GM21825 (cell line): ENCODE results near the gene ATP5F1B.
"Not testable (repeated sequence)": the region's sequence is repeated elsewhere in the genome, so short reads cannot be mapped to it uniquely, and the experiment has no call there.

Source experiments
- ATAC-seq: cut with Tn5 transposase; IDR thresholded peaks from one replicate; pipeline ENCODE4 v1.9.1; 2021; ENCODE audit warnings: mild to moderate bottlenecking, moderate library complexity; ENCODE audit not compliant: unreplicated experiment

ATP5F1B gene

GRCh38 chr12:56648023-56648422 is 2.2 kb upstream of the ATP5F1B start:
- not testable (repeated sequence) for ATAC-seq

GRCh38 chr12:56645201-56645716 is 525 bp downstream of the ATP5F1B start:
- no peak for ATAC-seq

GRCh38 chr12:56644654-56645053 is 1.1 kb downstream of the ATP5F1B start:
- ATAC-seq = no peak

- no peak for ATAC-seq
These were observed 4.6 kb downstream of the ATP5F1B start for GRCh38 chr12:56641219-56641618.

- no peak for ATAC-seq
These were observed 8.2 kb downstream of the ATP5F1B start for GRCh38 chr12:56637621-56638020.

- peak; percentile 49 for ATAC-seq
These were observed 8.9 kb downstream of the ATP5F1B start for GRCh38 chr12:56636675-56637540.

GRCh38 chr12:56635806-56636674 is 9.7 kb downstream of the ATP5F1B start:
- peak; percentile 36 for ATAC-seq

- ATAC-seq = peak; percentile 14
These were observed 10.7 kb downstream of the ATP5F1B start for GRCh38 chr12:56634837-56635791.

GRCh38 chr12:56634242-56634836 is 11.4 kb downstream of the ATP5F1B start:
- ATAC-seq = no peak

- ATAC-seq = no peak
These were observed 12.1 kb downstream of the ATP5F1B start for GRCh38 chr12:56633468-56634241.

GRCh38 chr12:56632701-56633467 is 12.9 kb downstream of the ATP5F1B start:
- no peak for ATAC-seq

GRCh38 chr12:56631790-56632700 is 13.7 kb downstream of the ATP5F1B start:
- ATAC-seq = no peak

GRCh38 chr12:56630180-56630632 is 15.6 kb downstream of the ATP5F1B start, which contains the start of gene BAZ2A:
Gene BAZ2A, minus strand, starts transcription at chr12:56630326. Its CDS starts 12,796 bp downstream, at chr12:56617530.
- ATAC-seq = peak; percentile 51

- no peak for ATAC-seq
These were observed 16.2 kb downstream of the ATP5F1B start for GRCh38 chr12:56629459-56630179.

- peak; percentile 28 for ATAC-seq
These were observed 16.9 kb downstream of the ATP5F1B start for GRCh38 chr12:56628671-56629458.

GRCh38 chr12:56626701-56627100 is 19.1 kb downstream of the ATP5F1B start:
- ATAC-seq = no peak
